Measurements from ENCODE around the gene GMIP.
"Not testable (repeated sequence)": the region's sequence is repeated elsewhere in the genome, so short reads cannot be mapped to it uniquely, and the experiment has no call there.

GMIP gene, protein sequence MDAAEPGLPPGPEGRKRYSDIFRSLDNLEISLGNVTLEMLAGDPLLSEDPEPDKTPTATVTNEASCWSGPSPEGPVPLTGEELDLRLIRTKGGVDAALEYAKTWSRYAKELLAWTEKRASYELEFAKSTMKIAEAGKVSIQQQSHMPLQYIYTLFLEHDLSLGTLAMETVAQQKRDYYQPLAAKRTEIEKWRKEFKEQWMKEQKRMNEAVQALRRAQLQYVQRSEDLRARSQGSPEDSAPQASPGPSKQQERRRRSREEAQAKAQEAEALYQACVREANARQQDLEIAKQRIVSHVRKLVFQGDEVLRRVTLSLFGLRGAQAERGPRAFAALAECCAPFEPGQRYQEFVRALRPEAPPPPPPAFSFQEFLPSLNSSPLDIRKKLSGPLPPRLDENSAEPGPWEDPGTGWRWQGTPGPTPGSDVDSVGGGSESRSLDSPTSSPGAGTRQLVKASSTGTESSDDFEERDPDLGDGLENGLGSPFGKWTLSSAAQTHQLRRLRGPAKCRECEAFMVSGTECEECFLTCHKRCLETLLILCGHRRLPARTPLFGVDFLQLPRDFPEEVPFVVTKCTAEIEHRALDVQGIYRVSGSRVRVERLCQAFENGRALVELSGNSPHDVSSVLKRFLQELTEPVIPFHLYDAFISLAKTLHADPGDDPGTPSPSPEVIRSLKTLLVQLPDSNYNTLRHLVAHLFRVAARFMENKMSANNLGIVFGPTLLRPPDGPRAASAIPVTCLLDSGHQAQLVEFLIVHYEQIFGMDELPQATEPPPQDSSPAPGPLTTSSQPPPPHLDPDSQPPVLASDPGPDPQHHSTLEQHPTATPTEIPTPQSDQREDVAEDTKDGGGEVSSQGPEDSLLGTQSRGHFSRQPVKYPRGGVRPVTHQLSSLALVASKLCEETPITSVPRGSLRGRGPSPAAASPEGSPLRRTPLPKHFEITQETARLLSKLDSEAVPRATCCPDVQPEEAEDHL

DNA sequence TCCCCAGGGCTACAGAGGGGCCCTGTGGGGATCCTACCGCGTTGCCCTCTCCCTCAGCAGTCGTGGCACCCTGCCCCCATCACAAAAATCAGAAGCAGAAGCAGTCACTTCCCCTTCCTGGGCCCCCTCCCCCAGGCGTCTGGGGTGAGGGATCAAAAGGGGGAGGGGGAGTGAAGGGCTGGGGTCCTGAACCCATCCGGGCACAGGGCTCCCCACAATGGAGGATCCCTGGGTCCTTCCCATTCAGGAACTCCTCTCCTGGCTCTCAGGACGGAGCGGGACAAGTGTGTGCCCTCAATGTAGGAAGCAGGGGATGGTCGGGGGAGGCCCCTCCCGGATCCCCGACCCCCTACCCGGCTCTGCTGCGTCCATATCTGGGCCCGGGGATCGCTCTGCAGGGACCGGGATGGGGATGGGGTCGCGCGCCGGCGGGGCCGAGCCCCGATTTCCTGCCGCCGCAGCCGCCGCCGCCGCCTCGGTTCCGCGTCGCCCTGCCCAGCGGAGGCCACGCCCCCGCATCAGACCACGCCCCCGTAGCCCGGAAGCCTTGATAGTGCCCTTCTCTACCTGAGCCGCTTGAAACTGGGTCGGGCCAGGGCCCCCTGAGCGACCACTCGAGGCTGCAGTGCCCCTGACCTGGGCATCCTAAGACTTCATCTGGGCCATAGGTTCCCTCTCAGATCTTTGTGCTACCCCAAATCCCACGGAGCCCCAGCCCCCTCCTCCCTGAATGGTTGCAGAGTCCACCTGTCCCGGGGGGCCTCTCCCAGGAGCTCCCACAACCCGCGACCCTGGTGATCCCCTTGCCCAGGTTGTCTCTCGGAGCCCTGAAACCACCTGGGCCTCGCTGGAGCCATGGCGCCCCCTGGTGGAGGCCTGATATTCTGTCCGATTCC lies at the start of gene GMIP:
Gene GMIP (minus strand): TSS at position 500 of the 896 bp plus-strand sequence. CDS start 128 bp downstream, at position 372.
- DNase-seq, result peak; percentile 88

DNA sequence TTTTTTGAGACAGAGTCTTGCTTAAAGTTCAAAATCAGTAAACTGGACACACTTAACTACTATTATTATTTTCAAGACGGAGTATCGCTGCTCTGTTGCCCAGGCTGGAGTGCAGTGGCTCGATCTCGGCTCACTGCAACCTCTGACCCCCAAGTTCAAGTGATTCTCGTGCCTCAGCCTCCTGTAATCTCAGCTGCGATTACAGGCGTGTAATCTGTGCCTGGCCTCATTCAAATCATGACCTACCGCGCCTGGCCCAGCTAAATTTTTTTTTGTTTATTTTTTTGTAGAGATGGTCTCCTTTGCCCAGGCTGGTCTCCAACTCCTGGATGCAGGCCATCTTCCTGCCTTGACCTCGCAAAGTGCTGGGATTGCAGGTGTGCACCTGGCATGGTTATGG lies 48.2 kb upstream of the GMIP start:
- no peak for DNase-seq

DNA sequence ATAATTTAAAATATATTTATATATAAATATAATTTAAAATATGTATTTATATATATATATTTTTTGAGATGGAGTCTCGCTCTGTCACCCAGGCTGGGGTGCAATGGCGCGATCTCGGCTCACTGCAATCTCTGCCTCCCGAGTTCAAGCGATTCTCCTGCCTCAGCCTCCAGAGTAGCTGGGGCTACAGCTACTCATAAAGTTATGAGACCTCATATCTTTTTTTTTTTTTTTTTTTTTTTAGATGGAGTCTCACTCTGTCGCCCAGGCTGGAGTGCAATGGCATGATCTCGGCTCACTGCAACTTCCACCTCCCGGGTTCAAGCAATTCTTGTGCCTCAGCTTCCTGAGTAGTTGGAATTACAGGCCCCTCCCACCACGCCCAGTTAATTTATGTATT lies 45.6 kb upstream of the GMIP start:
- not testable (repeated sequence) for DNase-seq

DNA sequence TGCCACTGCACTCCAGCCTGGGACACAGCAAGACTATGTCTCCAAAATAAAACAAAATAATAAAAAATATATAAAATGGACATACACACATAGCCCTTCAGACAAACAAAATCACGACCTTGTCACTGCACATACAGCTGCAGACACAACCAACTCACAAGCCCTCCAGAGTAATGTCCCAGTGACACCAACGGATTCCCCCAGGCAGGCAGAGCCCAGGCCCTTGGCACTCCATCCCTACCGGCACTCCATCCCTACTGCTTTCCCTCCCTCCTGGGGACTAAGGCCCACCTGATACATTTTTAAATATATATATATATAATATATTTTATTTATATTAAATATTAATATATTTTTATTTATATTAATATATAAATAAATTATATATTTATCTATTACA lies 43.6 kb upstream of the GMIP start:
- DNase-seq, result no peak

DNA sequence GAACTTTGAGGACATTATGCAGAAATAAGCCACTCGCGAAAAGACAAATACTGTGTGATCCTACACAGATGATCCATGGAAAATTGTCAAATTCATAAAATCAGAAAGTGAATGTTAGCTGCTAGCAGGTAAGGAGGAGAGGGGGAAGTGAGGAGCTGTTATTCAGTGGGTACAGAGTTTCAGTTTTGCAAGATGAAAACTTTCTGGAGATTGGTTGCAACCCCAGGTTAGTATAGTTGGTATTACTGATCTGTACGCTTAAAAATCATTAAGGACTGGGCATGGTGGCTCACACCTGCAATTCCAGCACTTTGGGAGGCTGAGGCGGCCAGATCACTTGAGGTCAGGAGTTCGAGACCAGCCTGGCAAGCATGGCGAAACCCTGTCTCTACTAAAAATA lies 43.1 kb upstream of the GMIP start:
- DNase-seq, result no peak

DNA sequence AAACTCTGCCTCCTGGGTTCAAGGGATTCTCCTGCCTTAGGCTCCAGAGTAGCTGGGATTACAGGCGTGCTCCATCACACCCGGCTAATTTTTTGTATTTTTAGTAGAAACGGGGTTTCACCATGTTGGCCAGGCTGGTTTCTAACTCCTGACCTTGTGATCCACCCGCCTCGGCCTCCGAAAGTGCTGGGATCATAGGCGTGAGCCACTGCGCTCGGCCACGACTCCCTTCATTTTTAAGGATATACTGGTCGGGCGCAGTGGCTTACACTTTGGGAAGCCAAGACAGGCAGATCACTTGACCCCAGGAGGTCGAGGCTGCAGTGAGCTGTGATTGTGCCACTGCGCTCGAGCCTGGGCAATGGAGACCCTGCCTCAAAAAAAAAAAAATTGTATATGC lies 42.7 kb upstream of the GMIP start:
- DNase-seq, result not testable (repeated sequence)

DNA sequence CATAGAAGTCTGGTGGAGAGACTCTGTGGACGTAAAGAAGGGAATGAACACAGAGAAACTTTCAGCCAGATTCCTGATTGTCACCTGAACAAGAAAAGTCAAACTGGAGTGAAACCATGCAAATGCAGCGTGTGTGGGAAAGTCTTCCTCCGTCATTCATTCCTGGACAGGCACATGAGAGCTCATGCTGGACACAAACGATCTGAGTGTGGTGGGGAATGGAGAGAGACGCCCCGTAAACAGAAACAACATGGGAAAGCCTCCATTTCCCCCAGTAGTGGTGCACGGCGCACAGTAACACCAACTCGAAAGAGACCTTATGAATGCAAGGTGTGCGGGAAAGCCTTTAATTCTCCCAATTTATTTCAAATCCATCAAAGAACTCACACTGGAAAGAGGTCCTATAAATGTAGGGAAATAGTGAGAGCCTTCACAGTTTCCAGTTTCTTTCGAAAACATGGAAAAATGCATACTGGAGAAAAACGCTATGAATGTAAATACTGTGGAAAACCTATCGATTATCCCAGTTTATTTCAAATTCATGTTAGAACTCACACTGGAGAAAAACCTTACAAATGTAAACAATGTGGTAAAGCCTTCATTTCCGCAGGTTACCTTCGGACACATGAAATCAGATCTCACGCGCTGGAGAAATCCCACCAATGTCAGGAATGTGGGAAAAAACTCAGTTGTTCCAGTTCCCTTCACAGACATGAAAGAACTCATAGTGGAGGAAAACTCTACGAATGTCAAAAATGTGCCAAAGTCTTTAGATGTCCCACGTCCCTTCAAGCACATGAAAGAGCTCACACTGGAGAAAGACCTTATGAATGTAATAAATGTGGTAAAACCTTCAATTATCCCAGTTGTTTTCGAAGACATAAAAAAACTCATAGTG lies 36.0 kb upstream of the GMIP start:
- no peak for DNase-seq

DNA sequence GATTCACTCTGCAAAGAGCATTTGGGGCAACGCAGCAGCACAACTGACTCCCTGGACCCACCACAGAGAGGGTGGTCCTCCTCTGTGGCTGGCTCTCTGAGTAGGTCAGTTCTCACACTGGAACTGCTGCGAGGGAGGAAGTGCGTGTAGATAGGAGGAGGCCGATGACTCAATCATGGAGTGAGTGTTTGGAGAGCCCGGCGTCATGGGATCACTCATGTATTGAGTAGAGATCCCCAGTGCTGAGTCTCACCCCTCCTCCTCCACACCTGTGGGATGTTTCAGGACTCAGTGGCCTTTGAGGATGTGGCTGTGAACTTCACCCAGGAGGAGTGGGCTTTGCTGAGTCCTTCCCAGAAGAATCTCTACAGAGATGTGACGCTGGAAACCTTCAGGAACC lies 34.1 kb upstream of the GMIP start:
- DNase-seq, result no peak

DNA sequence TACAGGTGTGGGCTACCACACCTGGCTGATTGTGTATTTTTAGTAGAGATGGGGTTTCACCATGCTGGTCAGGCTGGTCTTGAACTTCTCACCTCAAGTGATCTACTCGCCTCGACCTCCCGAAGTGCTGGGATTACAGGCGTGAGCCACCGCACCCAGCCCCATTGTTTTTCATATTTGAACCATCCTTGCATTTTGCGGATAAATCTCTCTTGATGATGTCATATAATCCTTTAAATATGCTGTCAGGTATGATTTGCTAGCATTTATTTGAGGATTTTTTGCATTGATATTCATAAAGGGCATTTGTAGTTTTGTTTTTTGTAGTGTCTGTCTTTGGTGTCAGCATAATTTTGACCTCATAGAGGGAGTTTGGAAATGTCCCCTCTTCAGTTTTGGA lies 30.9 kb upstream of the GMIP start:
- no peak for DNase-seq

DNA sequence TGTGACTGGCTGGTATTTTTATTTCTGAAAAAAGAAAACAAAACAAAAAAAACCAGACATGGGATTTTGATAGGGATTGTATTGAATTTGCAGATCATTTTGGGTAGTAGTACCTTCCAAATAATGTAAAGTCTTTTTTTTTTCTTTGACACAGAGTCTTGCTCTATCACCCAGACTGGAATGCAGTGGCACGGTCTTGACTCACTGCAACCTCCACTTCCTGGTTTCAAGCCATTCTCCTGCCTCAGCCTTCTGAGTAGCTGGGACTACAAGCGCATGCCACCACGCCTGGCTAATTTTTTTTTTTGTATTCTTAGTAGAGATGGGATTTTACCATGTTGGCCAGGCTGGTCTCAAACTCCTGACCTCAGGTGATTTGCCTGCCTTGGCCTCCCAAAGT lies 29.4 kb upstream of the GMIP start:
- no peak for DNase-seq

DNA sequence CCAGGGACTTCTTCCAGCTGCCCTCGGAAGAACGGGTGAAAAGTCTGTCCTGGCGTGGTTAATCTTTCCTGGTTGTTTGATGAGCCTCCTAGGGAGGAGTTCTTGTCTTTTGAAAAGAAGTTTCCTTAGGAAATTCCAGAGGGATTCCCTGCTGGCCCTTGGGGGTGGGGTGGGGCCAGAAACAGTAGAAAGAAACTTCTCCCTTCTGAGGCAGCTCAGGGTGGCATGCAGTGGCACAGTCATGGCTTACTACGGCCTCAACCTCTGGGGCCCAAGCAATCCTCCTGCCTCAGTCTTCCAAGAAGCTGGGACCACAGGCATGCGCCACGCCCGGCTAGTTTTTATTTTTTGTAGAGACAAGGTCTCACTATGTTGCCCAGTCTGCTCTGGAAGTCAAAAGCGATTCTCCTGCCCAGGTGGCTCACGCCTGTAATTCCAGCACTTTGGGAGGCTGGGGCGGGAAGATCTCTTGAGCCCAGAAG lies 26.7 kb upstream of the GMIP start:
- no peak for DNase-seq

DNA sequence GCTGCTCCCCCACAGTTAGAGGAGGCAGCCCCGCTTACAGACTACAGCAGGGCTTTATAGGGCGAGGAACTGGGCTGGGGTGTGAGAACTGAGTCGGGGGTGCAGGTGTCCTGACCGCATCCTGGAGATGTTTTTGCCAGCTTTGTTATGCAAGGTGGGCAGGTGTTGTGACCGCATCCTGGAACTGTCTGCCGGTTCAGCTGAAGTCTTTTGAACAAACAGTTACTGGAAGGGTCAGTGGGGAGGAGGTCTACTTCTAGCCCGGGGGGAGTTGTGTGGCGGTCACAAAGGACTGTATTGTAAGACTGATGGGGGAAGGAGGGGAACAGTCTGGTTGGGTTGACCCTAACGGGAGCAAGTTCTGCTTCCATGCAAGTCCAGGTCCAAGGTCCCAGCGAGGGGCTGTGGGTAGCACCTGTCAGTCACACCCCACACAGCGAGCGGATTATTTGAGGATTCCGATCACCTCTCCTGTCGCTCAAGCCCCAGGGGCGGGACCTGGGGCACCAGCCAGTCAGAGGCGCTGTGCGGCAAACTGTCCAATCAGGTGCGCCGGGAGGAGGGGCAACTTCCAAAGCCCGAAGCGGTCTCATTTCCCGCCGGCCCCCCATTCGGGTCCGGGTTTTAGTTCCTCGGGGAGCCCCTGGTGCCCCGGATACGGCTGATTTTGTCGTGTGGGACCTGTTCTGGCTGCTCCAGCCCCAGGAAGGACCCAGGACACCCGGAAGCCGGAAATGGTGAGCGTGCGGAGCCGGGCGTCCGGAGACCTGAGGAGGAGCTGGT lies 25.0 kb upstream of the GMIP start, which contains the start of gene ZNF101:
Gene ZNF101 (plus strand): TSS at position 610 of the 783 bp plus-strand sequence. CDS start 125 bp downstream, at position 735.
- DNase-seq, result peak; percentile 98

DNA sequence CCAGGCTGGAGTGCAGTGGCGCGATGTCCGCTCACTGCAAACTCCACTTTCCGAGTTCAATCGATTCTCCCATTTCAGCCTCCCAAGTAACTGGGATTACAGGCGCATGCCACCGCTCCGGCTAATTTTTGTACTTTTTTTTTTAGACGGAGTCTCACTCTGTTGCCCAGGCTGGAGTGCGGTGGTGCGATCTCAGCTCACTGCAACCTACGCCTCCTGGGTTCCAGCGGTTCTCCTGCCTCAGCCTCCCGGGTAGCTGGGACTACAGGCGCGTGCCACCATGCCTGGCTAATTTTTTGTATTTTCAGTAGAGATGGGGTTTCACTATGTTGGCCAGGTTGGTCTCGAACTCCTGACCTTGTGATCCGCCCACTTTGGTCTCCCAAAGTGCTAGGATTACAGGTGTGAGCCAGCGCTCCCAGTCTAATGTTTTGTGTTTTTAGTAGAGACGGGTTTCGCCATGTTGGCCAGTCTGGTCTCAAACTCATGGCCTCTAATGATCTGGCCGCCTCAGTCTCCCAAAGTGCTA lies 22.0 kb upstream of the GMIP start:
- DNase-seq, result not testable (repeated sequence)

DNA sequence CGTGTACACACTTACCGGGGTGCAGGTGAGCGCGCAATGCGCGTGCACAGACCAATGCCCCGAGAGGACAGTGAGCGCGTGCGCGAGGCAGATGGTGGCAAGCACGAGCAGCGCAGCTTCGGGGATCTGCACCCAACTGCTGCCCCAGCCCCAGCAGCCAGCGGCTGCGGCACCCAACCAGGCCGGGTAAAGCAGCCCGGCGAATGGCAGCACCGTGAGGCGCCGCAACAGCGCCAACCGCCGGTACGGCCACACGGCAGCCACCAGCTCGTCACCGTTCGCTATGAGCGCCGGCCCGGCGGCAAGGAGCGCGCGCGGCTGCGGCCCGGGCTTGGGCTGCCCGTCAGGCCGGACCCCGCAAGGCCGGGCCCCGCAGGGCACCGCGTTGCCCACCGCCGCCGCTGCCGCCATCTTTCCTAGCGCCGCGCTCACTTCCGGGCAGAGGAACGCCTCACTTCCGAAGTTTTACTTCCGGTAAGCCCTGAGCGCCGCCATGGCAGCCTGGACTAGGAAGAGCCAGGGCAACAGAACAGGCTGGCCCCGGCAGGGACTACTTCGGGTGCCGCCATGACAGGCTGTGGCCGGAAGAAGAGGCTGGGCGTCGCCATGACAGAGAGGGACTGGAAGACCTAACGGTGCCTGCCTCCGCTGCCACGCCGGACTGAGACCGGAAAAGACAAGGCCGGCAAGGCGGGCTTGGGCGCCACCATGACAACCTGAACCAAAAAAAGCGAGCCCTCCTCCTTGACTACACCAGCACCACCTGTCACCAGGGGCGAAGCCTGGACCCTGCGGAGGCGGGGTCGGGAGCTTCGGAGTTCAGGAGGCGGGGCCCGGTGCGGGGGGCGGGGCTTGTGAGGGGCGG lies 20.0 kb upstream of the GMIP start, which contains the start of gene ATP13A1:
Gene ATP13A1 (minus strand): TSS at position 421 of the 865 bp plus-strand sequence. CDS start 10 bp downstream, at position 411.
- DNase-seq, result peak; percentile 98

DNA sequence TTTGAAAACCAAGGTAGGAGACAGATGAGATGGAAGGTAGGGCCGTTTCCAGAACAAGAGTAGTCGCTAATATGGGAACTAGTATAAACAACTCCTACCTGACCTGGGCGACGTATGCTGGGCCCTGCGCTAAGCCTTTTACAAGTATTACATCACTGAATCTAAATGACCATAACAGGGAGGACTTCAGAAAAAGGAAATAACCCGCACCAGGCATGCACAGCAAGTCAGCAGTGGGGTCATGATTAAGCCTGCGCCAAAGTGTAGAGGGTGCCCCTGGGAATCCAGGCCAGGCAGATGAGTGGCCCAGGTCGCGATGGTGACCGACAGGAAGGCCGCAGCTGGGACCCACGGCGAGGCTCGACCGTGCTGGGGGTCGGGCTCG lies 19.4 kb upstream of the GMIP start:
- no peak for DNase-seq

DNA sequence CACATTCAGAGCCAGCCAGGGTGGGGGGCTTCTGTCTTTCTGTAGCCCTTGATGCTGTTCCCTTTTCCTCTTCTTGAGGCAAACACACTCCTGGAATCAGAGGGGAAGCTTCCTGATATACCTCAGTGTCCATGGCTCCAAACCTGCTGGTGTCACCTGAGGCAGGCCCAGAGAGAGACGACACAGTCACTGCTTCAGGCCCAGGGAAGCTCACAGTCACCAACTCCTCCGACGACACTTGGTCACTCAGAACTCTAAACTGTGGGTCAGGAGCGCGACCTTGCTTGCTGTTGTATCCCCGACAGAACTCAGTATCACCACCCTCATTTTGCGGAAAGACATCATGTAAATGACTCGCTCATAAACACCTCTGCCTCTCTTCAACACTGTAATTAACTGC lies 18.9 kb upstream of the GMIP start:
- DNase-seq, result no peak

DNA sequence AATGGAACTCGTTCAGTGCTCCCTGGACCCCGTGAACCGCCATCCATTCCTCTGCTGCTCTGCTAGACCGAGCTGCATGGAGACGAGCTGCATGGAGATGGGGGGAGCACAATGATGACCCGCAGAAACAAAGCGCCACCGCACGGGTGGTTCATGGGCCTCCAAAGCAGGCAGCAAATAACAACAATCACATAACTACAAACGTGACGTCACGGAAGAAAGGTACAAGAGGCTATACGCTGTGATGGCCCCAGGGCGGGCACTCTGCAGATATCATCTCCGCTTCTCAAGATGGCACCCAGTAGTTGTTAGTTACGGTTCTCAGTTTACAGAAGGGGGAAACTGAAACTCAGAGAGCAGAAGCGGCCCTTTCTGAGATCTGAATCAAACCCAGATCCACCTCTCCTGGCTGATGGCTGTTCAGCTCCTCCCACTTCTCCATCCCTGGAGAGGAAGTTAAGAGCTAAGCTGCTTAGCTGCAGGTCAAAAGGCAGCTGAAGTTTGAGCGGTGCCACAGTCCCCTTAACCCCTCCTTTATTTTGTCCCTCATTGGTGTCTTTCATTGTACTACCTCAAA lies 18.3 kb upstream of the GMIP start:
- peak; percentile 88 for DNase-seq

DNA sequence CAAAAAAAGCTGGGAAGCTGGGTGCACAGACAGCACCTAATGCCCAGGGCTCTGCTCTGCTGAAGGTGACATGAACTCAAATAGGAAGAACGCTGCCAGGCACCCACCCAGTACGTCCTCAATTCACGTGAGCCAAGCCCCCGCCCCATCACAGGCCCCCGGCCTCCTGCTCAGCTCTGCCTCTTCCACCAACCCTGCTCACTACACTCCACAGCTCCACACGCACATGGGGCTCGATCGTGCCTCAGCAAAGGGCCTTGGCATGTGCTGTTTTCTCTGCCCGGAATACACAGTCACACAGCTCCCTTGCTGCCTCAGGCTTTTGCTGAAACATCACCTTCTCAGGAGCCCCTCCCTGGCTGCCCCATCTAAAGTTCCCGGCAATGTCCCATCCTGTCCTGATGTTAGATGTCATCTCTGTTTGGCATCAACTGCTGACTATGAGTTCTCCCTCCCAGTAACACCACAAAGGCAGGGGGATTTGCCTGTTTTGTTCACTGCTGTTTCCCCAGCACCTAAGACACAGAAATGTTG lies 17.8 kb upstream of the GMIP start:
- DNase-seq, result no peak

Data from activated CD4-positive, alpha-beta T cell treated with anti-CD3 and anti-CD28 coated beads, Interleukin-2, amount 50 U/mL, for 16 hours (primary cell).